GM18508 (cell line): Measurements from ENCODE around the gene SH2B3.

Source experiments
- ATAC-seq: cut with Tn5 transposase; IDR thresholded peaks from one replicate; pipeline ENCODE4 v1.9.1; 2021; ENCODE audit warnings: moderate number of reproducible peaks; ENCODE audit not compliant: insufficient read depth, unreplicated experiment

SH2B3 gene

GRCh38 chr12:111407377-111408115 is 1.8 kb downstream of the SH2B3 start:
- ATAC-seq, result no peak

- ATAC-seq, result no peak
Observed at GRCh38 chr12:111408116-111408440, 2.4 kb downstream of the SH2B3 start.

- ATAC-seq, result no peak
Observed at GRCh38 chr12:111408686-111409402, 3.1 kb downstream of the SH2B3 start.

- ATAC-seq, result no peak
Observed at GRCh38 chr12:111409403-111409779, 3.7 kb downstream of the SH2B3 start.

DNA sequence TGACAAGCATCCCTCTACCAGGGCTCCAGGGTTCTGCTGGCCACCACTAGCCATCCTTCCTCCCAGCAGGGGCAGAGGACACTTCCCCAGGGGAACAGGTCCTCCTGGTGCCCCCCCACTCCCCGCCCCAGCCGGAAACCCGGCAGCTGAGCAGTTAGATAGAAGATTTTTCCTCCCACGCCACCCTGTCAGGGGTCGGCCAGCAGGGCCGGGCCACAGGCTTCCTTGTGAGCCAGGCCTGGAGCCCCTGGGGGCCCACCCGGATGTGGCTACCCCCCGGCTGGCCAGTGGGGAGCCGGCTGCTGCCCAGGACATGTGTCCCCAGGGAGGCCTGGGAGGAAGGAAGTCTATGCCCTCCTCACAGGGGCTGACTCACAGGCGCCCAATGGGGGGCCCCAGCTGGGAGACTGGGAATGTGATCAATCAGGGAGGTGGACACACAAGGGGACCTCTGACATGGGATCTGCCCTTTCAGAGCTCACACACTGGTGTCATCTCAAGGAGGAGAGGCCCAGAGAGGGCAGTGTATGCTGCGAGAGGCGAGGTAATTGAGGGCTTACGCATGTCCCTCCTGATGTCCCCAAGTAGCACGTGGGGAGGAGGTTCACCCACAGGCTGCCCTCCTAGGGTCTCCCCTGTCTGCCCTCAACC is 4.2 kb downstream of the SH2B3 start:
- no peak for ATAC-seq

DNA sequence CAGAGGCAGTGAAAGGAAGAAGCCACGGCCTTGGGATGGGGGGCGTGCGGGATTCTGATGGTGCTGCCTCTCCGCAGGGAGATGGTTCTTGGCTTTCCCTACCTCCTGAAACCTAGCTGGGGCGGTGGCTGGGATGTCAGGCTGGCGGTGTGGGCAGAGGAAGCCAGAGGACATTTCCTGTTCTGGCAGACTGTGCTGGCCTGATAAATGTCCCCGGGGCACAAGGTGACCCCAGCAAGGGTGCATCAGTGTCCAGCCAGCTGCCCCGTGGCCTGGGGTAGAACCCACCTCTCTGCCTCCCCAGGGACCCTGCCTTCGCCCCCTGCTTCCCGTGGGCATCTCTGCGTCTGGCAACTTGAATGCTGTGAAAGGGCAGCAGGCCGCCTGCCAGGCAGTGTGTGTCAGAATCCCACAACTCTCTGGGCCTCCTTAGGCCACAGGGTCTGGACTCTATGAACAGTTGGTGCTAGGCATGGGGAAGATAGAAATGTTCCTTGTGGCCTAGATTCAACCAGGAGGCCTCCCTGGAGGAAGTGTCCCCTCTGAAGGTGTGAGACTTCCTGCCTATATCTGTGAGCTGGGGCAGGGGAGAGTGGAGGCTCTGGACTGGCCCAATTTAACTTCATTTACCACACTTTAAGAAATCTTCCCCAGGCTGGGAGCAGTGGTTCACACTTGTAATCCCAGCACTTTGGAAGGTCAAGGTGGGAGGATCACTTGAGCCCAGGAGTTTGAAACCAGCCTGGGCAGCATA is 4.9 kb downstream of the SH2B3 start:
- ATAC-seq, result no peak

GRCh38 chr12:111411185-111411764 is 5.6 kb downstream of the SH2B3 start:
- ATAC-seq, result no peak

- no peak for ATAC-seq
Observed at GRCh38 chr12:111412007-111412829, 6.5 kb downstream of the SH2B3 start.

DNA sequence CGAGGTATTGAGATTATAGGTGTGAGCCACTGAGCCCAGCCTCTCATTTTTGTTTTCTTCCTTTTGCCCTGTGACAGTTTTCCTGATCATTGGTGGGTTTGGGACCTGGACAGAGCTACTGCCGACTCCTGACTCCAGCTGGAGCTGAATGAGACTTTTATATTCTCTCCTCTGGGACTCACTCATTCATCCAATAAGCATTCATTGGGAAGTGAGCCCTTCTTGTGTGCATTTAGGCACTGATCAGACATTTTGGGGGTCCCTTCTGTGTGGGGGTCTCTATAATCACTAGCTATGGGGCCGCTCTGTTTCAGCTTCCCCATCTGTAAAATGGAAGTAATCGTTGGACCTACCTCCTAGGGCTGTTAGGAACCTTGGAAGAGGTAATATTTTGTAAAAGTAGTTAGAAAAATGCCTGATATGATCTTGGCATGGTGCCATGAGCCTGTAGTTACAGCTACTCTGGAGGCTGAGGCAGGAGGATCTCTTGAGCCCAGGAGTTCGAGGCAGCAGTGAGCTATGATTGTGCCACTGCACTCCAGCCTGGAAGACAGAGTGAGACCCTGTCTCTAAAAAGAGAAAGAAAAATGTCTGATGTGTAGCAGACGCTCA is 7.2 kb downstream of the SH2B3 start:
- no peak for ATAC-seq

GRCh38 chr12:111413442-111414086 is 7.8 kb downstream of the SH2B3 start:
- no peak for ATAC-seq

DNA sequence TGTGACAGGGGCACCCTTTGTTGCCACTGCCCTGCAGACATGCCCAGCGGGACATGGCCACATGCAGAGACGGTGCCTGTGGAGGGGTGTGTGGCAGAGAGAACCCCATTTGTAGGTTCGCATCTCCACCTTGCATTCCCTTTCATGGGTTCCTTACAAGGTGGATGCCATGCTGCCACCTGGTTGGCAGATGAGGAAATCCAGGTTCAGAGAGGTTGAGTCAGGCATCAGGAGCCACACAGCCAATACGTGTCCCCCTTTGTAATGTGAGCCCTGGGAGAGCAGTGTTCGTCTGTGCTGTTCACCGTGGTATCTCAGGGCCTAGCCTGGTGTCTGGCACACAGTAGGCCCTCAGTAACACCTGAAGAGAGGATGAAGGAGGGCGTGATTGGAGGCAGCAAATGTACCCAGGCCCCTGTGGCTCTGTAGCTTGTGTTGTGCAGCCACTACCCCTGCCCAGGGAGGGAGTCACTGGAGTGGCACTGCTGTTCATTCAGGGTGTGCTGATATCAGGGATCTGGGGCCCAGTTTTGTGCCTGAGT is 9.1 kb downstream of the SH2B3 start:
- ATAC-seq, result no peak

DNA sequence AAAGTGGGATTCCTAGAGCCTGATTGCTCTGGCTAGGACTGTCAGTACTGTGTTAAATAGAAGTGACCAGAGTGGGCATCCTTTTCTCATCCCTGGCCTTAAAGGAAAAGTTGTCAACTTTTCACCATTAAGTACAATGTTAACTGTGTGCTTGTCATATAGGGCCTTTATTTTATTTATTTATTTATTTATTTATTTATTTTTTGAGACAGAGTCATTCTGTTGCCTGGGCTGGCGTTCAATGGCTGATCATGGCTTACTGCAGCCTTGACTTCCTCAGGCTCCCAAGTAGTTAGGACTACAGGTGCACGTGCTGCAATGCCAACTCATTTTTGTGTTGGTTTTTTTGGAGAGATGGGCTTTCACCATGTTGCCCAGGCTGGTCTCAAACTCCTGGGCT is 11.6 kb downstream of the SH2B3 start:
- no peak for ATAC-seq

- ATAC-seq, result no peak
Observed at GRCh38 chr12:111417784-111418593, 12.3 kb downstream of the SH2B3 start.

DNA sequence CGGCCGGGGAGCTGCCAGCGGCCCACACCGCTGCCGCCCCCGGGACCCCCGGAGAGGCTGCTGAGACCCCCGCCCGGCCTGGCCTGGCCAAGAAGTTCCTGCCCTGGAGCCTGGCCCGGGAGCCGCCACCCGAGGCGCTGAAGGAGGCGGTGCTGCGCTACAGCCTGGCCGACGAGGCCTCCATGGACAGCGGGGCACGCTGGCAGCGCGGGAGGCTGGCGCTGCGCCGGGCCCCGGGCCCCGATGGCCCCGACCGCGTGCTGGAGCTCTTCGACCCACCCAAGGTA is 12.8 kb downstream of the SH2B3 start:
- ATAC-seq, result no peak

- ATAC-seq, result no peak
Observed at GRCh38 chr12:111419784-111420183, 14.1 kb downstream of the SH2B3 start.

- no peak for ATAC-seq
Observed at GRCh38 chr12:111420494-111420893, 14.8 kb downstream of the SH2B3 start.

DNA sequence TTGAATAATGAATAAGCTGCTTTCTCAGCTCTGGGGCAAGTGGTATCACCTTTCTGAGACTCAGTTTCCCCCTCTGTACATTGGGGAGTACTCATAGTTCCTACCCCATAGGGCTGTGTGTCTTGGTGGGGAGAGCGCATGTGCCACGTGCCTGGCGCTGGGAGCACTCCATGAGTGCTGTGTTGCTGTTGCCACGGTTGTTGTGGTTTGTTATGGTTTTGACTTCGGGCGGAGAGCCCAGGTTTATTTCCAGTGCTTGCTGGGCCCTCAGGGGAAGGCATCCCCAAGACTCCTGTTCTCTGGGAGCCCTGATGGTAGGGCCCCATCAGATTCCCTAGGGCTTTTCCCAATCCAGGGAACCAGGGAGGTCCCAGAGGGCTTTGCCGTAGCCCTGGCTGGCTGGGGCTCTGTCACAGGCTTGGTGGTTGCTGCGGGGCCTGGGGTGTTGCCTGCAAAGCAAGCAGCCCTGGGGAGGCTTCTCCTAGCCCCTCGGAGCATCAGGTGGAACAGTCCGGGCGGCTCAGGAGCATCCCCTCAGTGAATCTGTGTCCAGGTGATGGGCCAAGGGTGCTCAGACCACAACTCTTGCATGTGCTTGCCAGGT is 18.6 kb downstream of the SH2B3 start:
- no peak for ATAC-seq
